OCI-LY1 (cell line): Measurements from ENCODE around the gene MOV10.

Source experiments
- H2AFZ ChIP-seq: fragments of 200-600 bp; sonication (generic), shearing (Covaris generic); 2 replicates; pipeline ENCODE4 v1.6.0; 2014; ENCODE audit warnings: antibody characterized with exemption, mild to moderate bottlenecking, low read length
- H3F3A ChIP-seq: fragments of 200-600 bp; sonication (generic), shearing (Covaris generic); 2 replicates; pipeline ENCODE4 v1.6.0; 2014; ENCODE audit warnings: mild to moderate bottlenecking, antibody characterized with exemption, low read length, moderate library complexity; ENCODE audit not compliant: insufficient read depth
- H3K27ac ChIP-seq: fragments of 200-600 bp; sonication (generic); 2 replicates; pipeline ENCODE4 v1.5.1; 2014; ENCODE audit warnings: low read length, mixed run types, mild to moderate bottlenecking, low read depth; ENCODE audit not compliant: poor library complexity, severe bottlenecking
- H3K27me3 ChIP-seq: fragments of 200-600 bp; sonication (generic); 2 replicates; pipeline ENCODE4 v1.6.0; 2014; ENCODE audit warnings: antibody characterized with exemption, mild to moderate bottlenecking, low read length, moderate library complexity; ENCODE audit not compliant: insufficient read depth
- H3K36me3 ChIP-seq: fragments of 200-600 bp; sonication (generic); 2 replicates; pipeline ENCODE4 v1.6.1; 2014; ENCODE audit warnings: mild to moderate bottlenecking, antibody characterized with exemption, low read length, moderate library complexity, mixed read lengths; ENCODE audit not compliant: insufficient read depth
- H3K4me1 ChIP-seq: fragments of 200-600 bp; sonication (generic); 2 replicates; pipeline ENCODE4 v1.5.1; 2014; ENCODE audit warnings: mild to moderate bottlenecking, low read length, moderate library complexity; ENCODE audit not compliant: insufficient read depth, severe bottlenecking
- H3K4me2 ChIP-seq: fragments of 200-600 bp; sonication (generic), shearing (Covaris generic); 2 replicates; pipeline ENCODE4 v1.6.1; 2014; ENCODE audit warnings: low read length
- H3K4me3 ChIP-seq: fragments of 200-600 bp; sonication (generic); 2 replicates; pipeline ENCODE4 v1.5.1; 2014; ENCODE audit warnings: low read length, low read depth, mild to moderate bottlenecking, mixed read lengths; ENCODE audit not compliant: poor library complexity, severe bottlenecking
- H3K79me2 ChIP-seq: fragments of 200-600 bp; shearing (Covaris generic); 2 replicates; pipeline ENCODE4 v1.6.1; 2016; ENCODE audit warnings: mixed run types, low read length, mixed read lengths; ENCODE audit not compliant: insufficient read depth
- H3K9ac ChIP-seq: fragments of 200-600 bp; sonication (generic), shearing (Covaris generic); 2 replicates; pipeline ENCODE4 v1.6.1; 2014; ENCODE audit warnings: mild to moderate bottlenecking, low read length, mixed read lengths
- H3K9me2 ChIP-seq: fragments of 200-600 bp; sonication (generic), shearing (Covaris generic); 2 replicates; pipeline ENCODE4 v1.6.1; 2014; ENCODE audit warnings: low read depth, mild to moderate bottlenecking, low read length, mixed read lengths
- H3K9me3 ChIP-seq: fragments of 200-600 bp; shearing (Covaris generic); 2 replicates; pipeline ENCODE4 v1.6.1; 2014; ENCODE audit warnings: low read length, mixed read lengths
- H4K20me1 ChIP-seq: fragments of 200-600 bp; sonication (generic), shearing (Covaris generic); 2 replicates; pipeline ENCODE4 v1.6.0; 2016; ENCODE audit warnings: mild to moderate bottlenecking, low read length; ENCODE audit not compliant: insufficient read depth
- CTCF ChIP-seq: fragments of 200-600 bp; sonication (generic), shearing (Covaris generic); IDR thresholded peaks from 2 replicates; pipeline ENCODE4 v1.5.1; 2017; ENCODE audit warnings: mild to moderate bottlenecking, antibody characterized with exemption, low read length, moderate library complexity, mixed read lengths
- EZH2 ChIP-seq: fragments of 200-600 bp; sonication (generic), shearing (Covaris generic); IDR thresholded peaks from 2 replicates; pipeline ENCODE4 v1.8.0; 2017; ENCODE audit warnings: borderline replicate concordance, mixed run types, mild to moderate bottlenecking, antibody characterized with exemption, low read length, moderate library complexity, mixed read lengths

Gene MOV10

DNA sequence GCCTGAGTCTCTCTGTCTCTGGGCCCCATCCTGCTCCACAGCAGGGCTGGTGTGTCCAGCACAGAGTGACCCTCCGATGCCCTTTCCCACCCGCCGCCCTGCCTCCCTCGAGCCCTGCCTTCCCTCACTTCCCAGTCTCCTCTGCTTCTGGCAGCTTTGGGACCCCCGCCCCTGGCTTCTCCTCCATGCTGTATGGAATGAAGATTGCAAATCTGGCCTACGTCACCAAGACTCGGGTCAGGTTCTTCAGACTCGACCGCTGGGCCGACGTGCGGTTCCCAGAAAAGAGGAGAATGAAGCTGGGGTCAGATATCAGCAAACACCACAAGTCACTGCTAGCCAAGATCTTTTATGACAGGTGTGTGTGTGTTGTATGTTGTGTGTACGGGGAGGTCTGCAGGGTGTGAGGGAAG lies 14.3 kb downstream of the MOV10 start:
- H3K9me3 ChIP-seq: no peaks in the 10 kb centered on the region
- no peak overlapping the region for H3K9ac ChIP-seq
- no peak for TF ChIP-seq EZH2
- no peak for TF ChIP-seq CTCF

GRCh38 chr1:112689196-112689841 lies 14.9 kb downstream of the MOV10 start:
- no peaks in the 10 kb centered on the region for H3K27me3 ChIP-seq
- H3K36me3 ChIP-seq: peaks cover 11% of the 10 kb centered on the region
- H3K9ac ChIP-seq: no peak overlapping the region

More for the DNA sequence above, 14.3 kb downstream of the MOV10 start:
- no peaks in the 10 kb centered on the region for H3F3A ChIP-seq
- H3K36me3 ChIP-seq: peaks cover 8% of the 10 kb centered on the region; the same call in 1 of the 2 replicates
- no peaks in the 10 kb centered on the region for H3K9me2 ChIP-seq
- H2AFZ ChIP-seq: no peak overlapping the region
- H3K4me2 ChIP-seq: no peak overlapping the region
- H4K20me1 ChIP-seq: no peaks in the 10 kb centered on the region
- no peak overlapping the region for H3K4me3 ChIP-seq
- no peak overlapping the region for H3K27ac ChIP-seq
- H3K4me1 ChIP-seq: no peaks in the 10 kb centered on the region
- no peaks in the 10 kb centered on the region for H3K27me3 ChIP-seq
- H3K79me2 ChIP-seq: no peaks in the 10 kb centered on the region

DNA sequence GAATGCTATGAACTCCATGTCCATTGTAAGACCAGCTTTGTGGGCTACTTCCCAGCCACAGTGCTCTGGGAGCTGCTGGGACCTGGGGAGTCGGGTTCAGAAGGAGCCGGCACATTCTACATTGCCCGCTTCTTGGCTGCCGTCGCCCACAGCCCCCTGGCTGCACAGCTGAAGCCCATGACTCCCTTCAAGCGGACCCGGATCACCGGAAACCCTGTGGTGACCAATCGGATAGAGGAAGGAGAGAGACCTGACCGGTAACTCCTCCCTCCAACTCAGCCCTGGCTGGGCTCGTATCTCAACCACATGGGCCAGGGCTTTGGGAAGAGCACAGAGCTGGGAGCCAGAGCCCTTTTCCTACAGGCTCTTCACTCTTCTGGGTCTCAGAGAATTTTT lies 15.4 kb downstream of the MOV10 start:
- peaks cover 17% of the 10 kb centered on the region for H3K36me3 ChIP-seq

More at GRCh38 chr1:112689196-112689841, 14.9 kb downstream of the MOV10 start:
- Histone ChIP-seq H2AFZ (no peak overlapping the region), H3K79me2 (no peaks in the 10 kb centered on the region), H3K4me3 (no peak overlapping the region), H3K27ac (no peak overlapping the region), H3K9me3 (no peaks in the 10 kb centered on the region), H4K20me1 (no peaks in the 10 kb centered on the region), H3K4me1 (no peaks in the 10 kb centered on the region), H3K9me2 (no peaks in the 10 kb centered on the region), H3F3A (no peaks in the 10 kb centered on the region), H3K4me2 (no peak overlapping the region)
- TF ChIP-seq CTCF (no peak), EZH2 (no peak)

More for the DNA sequence above, 15.4 kb downstream of the MOV10 start:
- H3F3A ChIP-seq: no peaks in the 10 kb centered on the region
- H4K20me1 ChIP-seq: no peaks in the 10 kb centered on the region
- no peak overlapping the region for H2AFZ ChIP-seq
- H3K9me2 ChIP-seq: no peaks in the 10 kb centered on the region
- no peaks in the 10 kb centered on the region for H3K79me2 ChIP-seq
- no peak overlapping the region for H3K4me2 ChIP-seq
- H3K4me1 ChIP-seq: no peaks in the 10 kb centered on the region
- no peak overlapping the region for H3K9ac ChIP-seq
- H3K27me3 ChIP-seq: no peaks in the 10 kb centered on the region
- H3K4me3 ChIP-seq: no peak overlapping the region
- H3K9me3 ChIP-seq: no peaks in the 10 kb centered on the region
- no peak overlapping the region for H3K27ac ChIP-seq
- TF ChIP-seq EZH2 (no peak), CTCF (no peak)
